Pulmonary artery endothelial cell (primary cell): Measurements from ENCODE around the gene COX7B2. TPM values are rescaled to one million over a fixed set of nuclear protein-coding genes. Genes with fewer than 3 reads are reported as not detected.

Source experiments
- DNase-seq: peaks from one replicate; pipeline ENCODE4 v3.0.0-alpha.2; 2011; ENCODE audit warnings: low read depth, low spot score
- total RNA-seq: library from RNA; depleted of rRNA; stranded (reverse); fragments of >200 nt; gene quantifications from 2 replicates; pipeline ENCODE4 v1.2.3, GENCODE V29; 2014

The COX7B2 gene
- total RNA-seq, result not detected in 2 replicates

- DNase-seq, result no peak
These were observed at the start of gene COX7B2 for GRCh38 chr4:46909078-46909477. COX7B2 (minus strand) TSS chr4:46909245; CDS start chr4:46735192, 174,053 bp downstream.

- DNase-seq, result no peak
These were observed 47.4 kb upstream of the COX7B2 start for GRCh38 chr4:46956451-46956850.

DNA sequence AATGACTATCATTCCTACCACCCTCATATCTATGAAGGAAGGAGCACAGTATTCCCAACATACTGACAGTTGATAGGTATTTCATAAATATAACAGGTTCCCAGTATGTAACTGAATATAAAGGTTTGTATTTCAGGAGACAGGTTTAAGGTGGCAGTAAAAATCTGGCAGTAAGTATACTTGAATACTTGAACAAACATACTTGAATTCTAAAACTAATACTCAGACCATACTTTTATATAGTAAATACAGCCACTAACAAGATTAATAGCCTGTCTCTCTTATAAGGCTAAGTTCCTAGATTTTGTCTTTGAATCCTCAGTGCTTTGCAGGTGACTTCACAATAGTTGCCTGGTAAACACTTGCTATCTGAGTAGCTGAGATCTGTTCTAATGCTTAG, 46.6 kb upstream of the COX7B2 start:
- no peak for DNase-seq

DNA sequence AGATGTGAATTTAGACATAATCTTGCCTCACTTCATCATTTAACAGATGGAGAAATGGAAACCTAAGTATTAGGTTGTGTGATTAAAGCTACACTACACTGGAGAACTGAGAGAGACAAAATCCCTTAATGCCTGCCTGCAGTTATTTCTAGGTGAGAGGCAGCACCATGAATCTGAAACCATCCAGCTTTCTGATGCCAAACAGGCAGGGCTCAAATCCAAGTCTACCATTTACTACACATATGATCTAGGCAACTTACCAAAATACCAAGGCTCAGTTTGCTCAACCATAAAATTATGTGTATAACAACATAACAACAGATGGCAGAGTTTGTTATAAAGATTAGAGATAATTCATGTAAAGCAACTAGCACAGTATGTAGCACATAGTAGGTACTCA, 45.6 kb upstream of the COX7B2 start:
- DNase-seq, result no peak

DNA sequence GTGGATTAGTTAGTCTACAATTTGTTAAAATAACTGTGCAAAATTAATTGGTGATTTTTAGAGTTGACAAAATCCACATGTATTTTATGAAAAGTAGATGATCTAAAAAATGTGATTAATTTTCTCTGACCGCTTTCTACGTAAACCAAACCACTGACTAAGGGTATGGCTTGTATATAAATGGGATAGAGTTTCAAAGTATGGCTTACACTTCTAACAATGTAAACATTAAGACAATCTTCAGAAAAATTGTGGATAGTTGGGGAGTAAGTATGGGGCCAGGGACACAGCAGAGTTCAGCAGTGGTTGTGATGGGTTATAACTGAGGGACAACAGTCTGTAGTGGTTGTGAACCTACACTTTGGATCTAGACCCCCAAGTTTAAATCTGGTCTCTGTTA, 44.5 kb upstream of the COX7B2 start:
- no peak for DNase-seq

GRCh38 chr4:46952451-46952850, 43.4 kb upstream of the COX7B2 start:
- DNase-seq, result no peak

DNA sequence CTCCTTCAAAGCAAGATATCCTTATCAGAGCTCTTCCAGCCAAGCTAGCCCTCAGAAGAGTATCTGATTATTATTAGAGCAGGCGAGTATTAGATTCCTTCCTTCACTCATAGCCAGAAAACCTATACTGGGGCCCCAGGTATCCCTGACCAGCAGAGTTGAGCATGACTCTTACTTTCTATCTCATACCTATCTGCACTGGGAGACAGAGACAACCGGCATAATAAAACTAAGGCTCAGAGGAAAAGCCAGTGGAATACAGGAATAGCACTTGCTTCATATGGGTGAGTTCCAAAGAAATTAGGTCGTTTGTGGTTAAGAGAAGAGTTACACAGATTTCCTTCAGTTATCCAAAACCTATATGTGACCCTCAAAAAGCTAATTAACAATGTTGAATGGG, 41.8 kb upstream of the COX7B2 start:
- no peak for DNase-seq

DNA sequence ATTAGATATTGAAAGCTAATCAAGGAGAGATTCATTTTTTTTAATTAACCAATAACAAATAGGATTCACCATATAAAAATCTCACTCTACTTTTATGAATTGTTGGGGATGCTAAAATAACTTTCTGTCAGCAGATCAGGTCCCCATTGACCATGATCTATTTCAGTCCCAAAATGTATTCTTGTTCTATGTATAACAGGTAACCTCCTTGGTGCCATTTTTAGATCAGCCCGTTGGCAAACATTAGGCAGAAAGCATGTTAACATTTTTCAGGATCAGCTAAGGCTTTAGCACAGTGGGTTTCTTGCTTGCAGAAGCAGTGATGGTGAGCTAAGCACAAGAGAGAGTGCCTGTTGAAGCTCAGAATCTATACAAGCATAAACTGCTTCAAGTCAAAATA, 40.8 kb upstream of the COX7B2 start:
- DNase-seq, result no peak

GRCh38 chr4:46947541-46947940, 38.5 kb upstream of the COX7B2 start:
- no peak for DNase-seq

- no peak for DNase-seq
These were observed 38.0 kb upstream of the COX7B2 start for GRCh38 chr4:46946919-46947536.

- no peak for DNase-seq
These were observed 36.0 kb upstream of the COX7B2 start for GRCh38 chr4:46945062-46945461.

DNA sequence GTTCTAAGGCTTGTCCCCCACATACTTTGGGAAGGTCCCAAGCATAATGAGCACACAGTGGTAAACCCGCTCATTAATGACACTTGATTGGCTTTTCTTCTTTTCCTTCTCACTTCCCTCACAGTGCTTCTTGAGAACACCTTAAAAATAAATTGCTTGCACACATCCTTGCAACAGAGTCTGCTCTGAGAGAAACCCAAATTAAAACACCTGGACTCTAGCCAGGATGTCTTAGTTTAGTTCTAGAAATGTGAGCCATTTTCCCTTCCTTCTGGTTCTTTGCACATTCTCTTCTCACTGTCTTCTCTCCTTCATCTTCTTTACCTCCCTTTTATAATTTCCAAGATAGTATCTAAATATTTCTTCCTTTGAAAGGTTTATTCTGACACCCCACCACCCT, 35.3 kb upstream of the COX7B2 start:
- DNase-seq, result no peak

GRCh38 chr4:46937493-46937892, 28.4 kb upstream of the COX7B2 start:
- no peak for DNase-seq

- DNase-seq, result no peak
These were observed 25.7 kb upstream of the COX7B2 start for GRCh38 chr4:46934726-46935125.

- DNase-seq, result no peak
These were observed 24.6 kb upstream of the COX7B2 start for GRCh38 chr4:46933686-46934085.

- DNase-seq, result no peak
These were observed 22.9 kb upstream of the COX7B2 start for GRCh38 chr4:46931981-46932380.

- no peak for DNase-seq
These were observed 21.8 kb upstream of the COX7B2 start for GRCh38 chr4:46930891-46931290.

- no peak for DNase-seq
These were observed 18.2 kb upstream of the COX7B2 start for GRCh38 chr4:46927201-46927600.

DNA sequence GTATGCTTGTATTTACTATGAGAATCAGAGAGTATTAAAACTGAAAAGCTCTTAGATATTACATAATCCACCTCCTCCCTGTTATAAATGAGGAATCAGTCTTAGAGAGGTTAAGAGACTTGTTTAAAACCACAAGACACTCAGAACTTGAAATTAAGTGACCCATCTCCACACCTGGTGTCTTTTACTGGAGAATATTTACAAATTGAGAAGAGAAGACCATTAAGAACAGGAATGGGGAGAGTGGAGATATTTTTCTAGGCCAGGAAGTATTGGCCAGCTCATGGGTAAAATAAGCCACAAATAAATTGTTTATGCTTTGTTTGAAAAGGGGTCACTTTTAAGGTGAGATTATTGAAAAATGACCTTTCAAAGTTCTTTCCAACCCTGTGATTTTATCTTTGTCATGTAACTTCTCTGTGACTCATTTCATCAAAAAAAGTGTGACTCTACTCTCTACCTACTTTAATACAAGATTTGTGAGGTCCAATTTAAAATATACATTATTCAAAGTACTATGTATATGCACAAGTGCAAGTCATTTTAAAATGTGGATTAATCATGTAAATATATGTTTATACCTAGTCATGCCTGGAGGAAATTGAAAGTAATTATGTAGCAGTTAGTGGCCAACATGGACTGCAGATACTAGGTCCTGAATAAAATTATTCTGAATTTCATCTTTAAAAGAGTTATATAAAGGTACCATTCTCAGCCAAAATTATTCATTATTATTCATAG, 15.9 kb upstream of the COX7B2 start:
- DNase-seq, result no peak

DNA sequence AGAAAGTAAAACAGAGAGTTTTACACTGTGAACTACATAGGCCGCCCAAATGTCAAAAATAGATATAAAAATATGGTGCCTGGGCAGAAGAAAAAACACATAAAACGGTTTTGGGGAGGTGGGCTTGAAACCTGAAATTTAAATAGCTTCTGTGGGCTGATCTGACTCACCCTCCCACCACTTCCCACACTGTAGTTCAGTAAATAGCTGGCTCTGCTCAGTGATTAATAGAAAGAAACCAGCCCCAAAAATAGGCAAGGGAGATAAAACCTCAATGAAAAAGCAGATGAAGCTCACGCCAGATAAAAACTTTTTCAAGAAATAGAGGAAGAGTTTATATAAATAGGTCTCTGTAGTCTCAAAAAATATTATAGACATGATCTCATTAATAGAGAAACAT, 13.2 kb upstream of the COX7B2 start:
- no peak for DNase-seq

GRCh38 chr4:46908148-46908547, 897 bp downstream of the COX7B2 start:
- no peak for DNase-seq

- DNase-seq, result no peak
These were observed 9.0 kb downstream of the COX7B2 start for GRCh38 chr4:46900082-46900481.

- DNase-seq, result no peak
These were observed 14.2 kb downstream of the COX7B2 start for GRCh38 chr4:46894826-46895225.
